ENCODE data around the gene PRKX. TPM values are rescaled to one million over a fixed set of nuclear protein-coding genes. Genes with fewer than 3 reads are reported as not detected.

Gene PRKX
- polyA plus RNA-seq, 1 experiment = 13.7 TPM

Small RNA genes lying within 50 kb of the gene (small RNA-seq; reads per million reads assigned to genes)
- gene RF00019 (ENCODE audit: insufficient read length, low read depth) = not detected
- gene RNU6-114P (ENCODE audit: insufficient read length, low read depth) = not detected
